Adrenal gland (tissue), 12 donors: ENCODE data around the gene FAM110C. TPM values are rescaled to one million over a fixed set of nuclear protein-coding genes. Genes with fewer than 3 reads are reported as not detected.

Source experiments
- DNase-seq, 7 donors: peaks; one replicate each; pipeline ENCODE4 v3.0.0-alpha.2; 2019 to 2020
- H3K27ac ChIP-seq, 5 donors: fragments of 200-600 bp; sonication (generic) in 4 of 5; 1 replicate in 3 of 5; 2 replicates in 2 of 5; pipeline versions ENCODE4 v1.5.1 to v1.8.0; 2016 to 2020; ENCODE audit warnings: mild to moderate bottlenecking in 1 of 5
- H3K27me3 ChIP-seq: fragments of 200-600 bp; 2 replicates; pipeline ENCODE4 v1.8.0; 2021
- H3K36me3 ChIP-seq, 2 donors: fragments of 200-600 bp; replicated peaks in 1 of 2; 1 replicate in 1 of 2; 2 replicates in 1 of 2; pipeline versions ENCODE4 v1.5.1 to v1.8.0; 2018 to 2022
- H3K4me1 ChIP-seq, 2 donors: fragments of 200-600 bp; replicated peaks in 1 of 2; 1 replicate in 1 of 2; 2 replicates in 1 of 2; pipeline versions ENCODE4 v1.5.1 to v1.8.0; 2018 to 2021
- H3K4me3 ChIP-seq, 4 donors: fragments of 200-600 bp; sonication (generic) in 3 of 4; one replicate each; pipeline ENCODE4 v1.5.1; 2016 to 2018
- H3K9me3 ChIP-seq, 3 donors: fragments of 200-600 bp; sonication (generic) in 1 of 3; replicated peaks in 1 of 3; 1 replicate in 2 of 3; 2 replicates in 1 of 3; pipeline versions ENCODE4 v1.5.1 to v1.8.0; 2016 to 2021
- POLR2A ChIP-seq, 2 donors: fragments of 450-650 bp; IDR thresholded peaks; one replicate each; pipeline ENCODE4 v1.6.1; 2017; ENCODE audit warnings: antibody characterized with exemption in 2 of 2, mild to moderate bottlenecking in 2 of 2, moderate library complexity in 1 of 2
- WGBS, 4 donors: extraction: QIAGEN DNeasy Blood & Tissue Kit in 2 of 4; methylation state at CpG; one replicate each; pipeline versions ENCODE4 v1.1.5 to v1.1.7; 2013 to 2017; 5-methylcytosine and 5-hydroxymethylcytosine counted together
- intact Hi-C, 2 donors: fragments of 100-400 bp; cut with DNase I; formaldehyde crosslinking; loops; one replicate each; pipeline versions ENCODE4 v1.14.1 to v1.15.0; 2022 to 2023
- polyA plus RNA-seq, 3 donors: library from polyadenylated mRNA; stranded (reverse); fragments of 200-250 nt in 2 of 3; fragments of 350-450 nt in 1 of 3; fragmentation: Illumina TruSeq in 1 of 3; extraction: RNeasy Lipid Tissue Mini Kit (QIAGEN cat#74804) in 1 of 3; gene quantifications; one replicate each; pipeline ENCODE4 v1.2.3, GENCODE V29; 2013 to 2014
- total RNA-seq, 9 donors: library from RNA; depleted of rRNA in 4 of 9; stranded (reverse); fragments of >200 nt in 4 of 9; fragments of 120-200 nt in 1 of 9; fragmentation: NEBNext Ultra II Directional in 1 of 9; extraction: Animal tissue kit (Norgen Biotek cat#: 25700) in 1 of 9; gene quantifications; one replicate each; pipeline versions ENCODE4 v1.1.0 to v1.2.4, GENCODE V29; 2013 to 2023
- TF ChIP-seq, protein P1 (sequence below), 6 experiments: fragments of 450-650 bp in 4 of 6; fragments of 200-600 bp in 2 of 6; sonication (generic) in 1 of 6; IDR thresholded peaks; 1 replicate in 5 of 6; 2 replicates in 1 of 6; pipeline versions ENCODE4 v1.5.1 to v1.8.0; 2016 to 2021; ENCODE audit warnings: antibody characterized with exemption in 6 of 6, mild to moderate bottlenecking in 2 of 6, moderate library complexity in 1 of 6
- donor health status: healthy with polysubstance abuse.
- donor health status: Bipolar disorder and iron deficiency.
- donor health status: DM: yes; HTN: yes; CAD: no.
- donor health status: DM: no; HTN: no; CAD: no.
- donor health status: DM: no; HTN: no; CAD: no.
- donor health status: DM: yes; HTN: yes; CAD: no.

The FAM110C gene
- total and polyA plus RNA-seq, 12 donors: 2.4 to 9.9 (median 7.0) TPM

DNA sequence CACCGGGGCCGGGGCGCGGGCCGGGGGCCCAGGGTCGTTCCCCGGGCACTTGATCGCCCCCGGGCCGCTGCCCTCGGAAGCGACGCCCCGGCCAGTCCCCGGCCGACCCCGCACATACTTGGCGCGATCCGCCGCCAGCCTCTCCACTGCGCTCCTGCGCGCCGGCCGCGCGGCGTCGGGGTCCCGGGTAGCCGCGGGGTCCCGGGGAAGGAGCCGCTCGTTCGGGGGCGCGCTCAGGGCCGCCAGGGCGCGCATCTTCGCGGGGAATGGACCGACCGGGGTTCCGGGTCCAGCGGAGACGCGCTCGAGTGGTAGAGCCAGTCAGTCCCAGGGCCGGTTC, 204 bp downstream of the FAM110C start:
- Histone ChIP-seq H3K4me3 (peak overlapping the region in 3 of 4 donors; percentile 49 to 89 (median 51)), H3K27me3 (no peaks in the 10 kb centered on the region), H3K9me3 (no peaks in the 10 kb centered on the region), H3K27ac (peak overlapping the region in 3 of 5 donors; percentile 84 to 92 (median 91)), H3K4me1 (peaks cover 0 to 8% of the 10 kb centered on the region in 2 donors), H3K36me3 (no peaks in the 10 kb centered on the region)
- no peak for DNase-seq
- WGBS, 4 donors: 0 to 3% (median 2%) methylated on average over 7 to 52 of the region's 52 CpGs
- intact Hi-C loops: no loop called here
- TF ChIP-seq, protein P1, sequence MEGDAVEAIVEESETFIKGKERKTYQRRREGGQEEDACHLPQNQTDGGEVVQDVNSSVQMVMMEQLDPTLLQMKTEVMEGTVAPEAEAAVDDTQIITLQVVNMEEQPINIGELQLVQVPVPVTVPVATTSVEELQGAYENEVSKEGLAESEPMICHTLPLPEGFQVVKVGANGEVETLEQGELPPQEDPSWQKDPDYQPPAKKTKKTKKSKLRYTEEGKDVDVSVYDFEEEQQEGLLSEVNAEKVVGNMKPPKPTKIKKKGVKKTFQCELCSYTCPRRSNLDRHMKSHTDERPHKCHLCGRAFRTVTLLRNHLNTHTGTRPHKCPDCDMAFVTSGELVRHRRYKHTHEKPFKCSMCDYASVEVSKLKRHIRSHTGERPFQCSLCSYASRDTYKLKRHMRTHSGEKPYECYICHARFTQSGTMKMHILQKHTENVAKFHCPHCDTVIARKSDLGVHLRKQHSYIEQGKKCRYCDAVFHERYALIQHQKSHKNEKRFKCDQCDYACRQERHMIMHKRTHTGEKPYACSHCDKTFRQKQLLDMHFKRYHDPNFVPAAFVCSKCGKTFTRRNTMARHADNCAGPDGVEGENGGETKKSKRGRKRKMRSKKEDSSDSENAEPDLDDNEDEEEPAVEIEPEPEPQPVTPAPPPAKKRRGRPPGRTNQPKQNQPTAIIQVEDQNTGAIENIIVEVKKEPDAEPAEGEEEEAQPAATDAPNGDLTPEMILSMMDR (IDR thresholded peaks at IDR 0.05): peak in 1 of 6 experiments; percentile 5
- TF ChIP-seq POLR2A (IDR thresholded peaks at IDR 0.05): peak in 1 of 2 donors; percentile 37

DNA sequence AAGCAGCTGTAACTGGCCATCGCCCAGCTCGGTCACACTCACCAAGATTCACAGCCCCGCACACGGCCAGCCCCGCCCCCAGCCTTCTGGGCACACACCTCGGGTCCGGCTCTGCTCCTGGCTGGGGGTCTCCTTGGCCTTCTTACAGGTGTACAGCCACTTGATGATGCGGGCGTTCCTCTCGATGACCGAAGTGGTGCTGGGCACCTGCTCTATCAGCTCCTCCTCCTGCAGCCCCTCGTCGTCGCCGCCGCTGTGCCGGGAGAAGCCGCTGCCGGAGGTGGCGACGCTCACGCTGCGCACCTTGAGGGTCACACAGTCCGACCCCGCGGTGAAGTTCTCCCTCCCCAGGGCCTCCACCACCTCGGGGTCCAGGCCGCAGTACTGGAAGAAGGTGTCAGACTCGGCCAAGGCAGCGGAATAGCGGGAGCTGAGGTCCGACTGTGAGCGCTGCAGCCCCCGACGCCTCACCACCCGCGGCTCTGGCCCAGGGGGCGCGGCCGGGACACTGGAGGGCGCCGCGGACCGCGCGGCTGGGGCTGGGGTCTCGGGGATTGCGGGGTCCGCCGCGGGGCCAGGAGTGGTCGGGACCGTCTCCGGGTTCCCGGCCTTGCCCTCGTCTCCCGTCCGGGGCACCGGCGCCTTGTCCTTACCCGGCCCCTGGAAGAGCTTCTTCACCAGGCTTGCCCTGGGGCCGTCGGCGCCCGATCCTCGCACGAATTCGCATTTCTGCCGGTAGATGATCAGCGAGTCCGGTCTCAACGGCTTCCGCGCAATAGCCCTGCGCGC, 769 bp downstream of the FAM110C start:
- 3 to 10% (median 4%) methylated on average over 8 to 76 of the region's 76 CpGs for WGBS, 4 donors
- TF ChIP-seq, protein P1 (IDR thresholded peaks at IDR 0.05): no peak
- TF ChIP-seq POLR2A (IDR thresholded peaks at IDR 0.05): no peak
- peak in 5 of 7 donors; percentile 26 to 54 (median 30) for DNase-seq
- no peaks in the 10 kb centered on the region for H3K36me3 ChIP-seq
- peaks cover 0 to 8% of the 10 kb centered on the region in 2 donors for H3K4me1 ChIP-seq
- H3K4me3 ChIP-seq: peak overlapping the region in 2 of 4 donors; percentile 51 to 89
- peak overlapping the region in 3 of 5 donors; percentile 84 to 92 (median 91) for H3K27ac ChIP-seq
- intact Hi-C loops: no loop called here
- H3K27me3 ChIP-seq: no peaks in the 10 kb centered on the region
- H3K9me3 ChIP-seq: no peaks in the 10 kb centered on the region

DNA sequence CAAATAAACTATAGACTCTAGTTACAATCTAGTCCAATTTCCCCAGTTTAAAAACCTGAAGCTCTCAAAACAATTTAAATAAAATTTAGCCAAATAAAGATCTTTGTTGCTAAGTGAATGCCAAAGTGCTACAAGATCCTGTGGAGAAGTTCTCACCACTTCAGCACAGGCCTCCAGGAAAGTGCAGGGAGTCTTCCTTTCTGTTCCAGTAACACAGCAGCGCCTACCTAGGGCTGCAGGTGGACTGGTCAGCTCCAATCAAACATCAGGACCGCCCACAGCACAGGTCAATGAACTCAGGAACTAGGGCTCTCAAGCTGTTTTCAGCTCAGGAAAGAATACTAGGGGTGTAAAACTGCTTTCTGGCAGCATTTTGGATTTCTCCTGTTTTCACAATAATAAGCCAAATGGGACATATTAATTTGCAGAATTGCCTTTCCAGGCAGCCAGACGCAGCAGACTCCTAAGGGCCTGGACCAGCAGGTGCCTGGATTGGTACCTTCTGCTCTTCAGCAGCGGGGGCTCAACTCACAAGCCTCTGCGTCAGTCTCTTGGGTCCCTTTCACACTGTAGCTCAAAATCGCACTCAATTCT, 1.5 kb downstream of the FAM110C start:
- H3K4me1 ChIP-seq: peaks cover 0 to 8% of the 10 kb centered on the region in 2 donors
- 40 to 50% (median 43%) methylated on average over 6 of the region's 6 CpGs for WGBS, 4 donors
- intact Hi-C loops: no loop called here
- no peaks in the 10 kb centered on the region for H3K9me3 ChIP-seq
- H3K27me3 ChIP-seq: no peaks in the 10 kb centered on the region
- peak in 1 of 7 donors; percentile 8 for DNase-seq
- TF ChIP-seq POLR2A (IDR thresholded peaks at IDR 0.05): no peak
- TF ChIP-seq, protein P1 (IDR thresholded peaks at IDR 0.05): no peak
- H3K36me3 ChIP-seq: no peaks in the 10 kb centered on the region
- peak overlapping the region in 1 of 4 donors; percentile 89 for H3K4me3 ChIP-seq
- H3K27ac ChIP-seq: peak overlapping the region in 1 of 5 donors; percentile 47

DNA sequence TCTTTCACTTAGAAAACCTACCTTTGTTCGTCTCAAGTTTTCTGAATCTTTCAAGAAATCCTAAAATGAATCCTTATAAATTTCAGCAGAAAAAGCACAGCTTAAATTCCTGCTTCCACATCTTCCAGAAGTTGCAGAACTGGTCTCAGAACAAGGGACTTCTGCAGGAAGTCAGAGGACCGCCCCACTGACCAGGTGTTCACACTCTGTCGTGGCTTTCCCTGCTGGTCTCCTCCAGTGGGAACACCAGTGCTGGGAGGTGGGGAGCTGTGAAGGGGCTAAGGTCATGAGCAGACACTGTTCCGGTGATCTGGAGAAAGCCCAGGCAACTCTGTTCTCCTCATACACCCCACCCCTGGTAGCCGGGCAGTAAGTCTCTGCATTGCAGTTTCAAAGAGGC, 3.5 kb downstream of the FAM110C start:
- TF ChIP-seq POLR2A (IDR thresholded peaks at IDR 0.05): no peak
- TF ChIP-seq, protein P1 (IDR thresholded peaks at IDR 0.05): no peak
- no peaks in the 10 kb centered on the region for H3K9me3 ChIP-seq
- WGBS, 4 donors: 87 to 91% (median 87%) methylated on average over 5 of the region's 5 CpGs

More for the DNA sequence above, 3.5 kb downstream of the FAM110C start:
- no peak overlapping the region for H3K4me3 ChIP-seq
- intact Hi-C loops: no loop called here
- H3K4me1 ChIP-seq: peaks cover 0 to 7% of the 10 kb centered on the region in 2 donors
- no peaks in the 10 kb centered on the region for H3K27me3 ChIP-seq
- no peaks in the 10 kb centered on the region for H3K36me3 ChIP-seq
- DNase-seq: no peak
- no peak overlapping the region for H3K27ac ChIP-seq
